COR-L47 (cell line): ENCODE measurements around the gene KRTAP20-4.

ENCODE experiments used
- DNase-seq: peaks from one replicate; lab custom pipeline; 2025; lab: John Stamatoyannopoulos, UW

The KRTAP20-4 gene

GRCh38 chr21:30652891-30653290 is 32.5 kb downstream of the KRTAP20-4 start:
- DNase-seq, result no peak

GRCh38 chr21:30668776-30669175 is 48.3 kb downstream of the KRTAP20-4 start:
- no peak for DNase-seq
